HEK293 (cell line): ENCODE results near the gene MAP3K13.
A peak's percentile ranks its signal among the peaks of the same experiment; 100 is the strongest.

ENCODE experiments used
- CTCF ChIA-PET: fragments of 350-600 bp; formaldehyde crosslinking; extraction: SDS; loops from one replicate; lab custom pipeline; 2021; ENCODE audit warnings: antibody characterized with exemption; lab: Yijun Ruan, JAX
- POLR2A ChIA-PET: fragments of 300-600 bp; formaldehyde crosslinking; extraction: SDS; loops from one replicate; lab custom pipeline; 2020; ENCODE audit warnings: antibody characterized with exemption, inconsistent platforms; lab: Yijun Ruan, JAX
- H3K27ac ChIP-seq: fragments of 200-500 bp; sonication (Bioruptor generic); 2 replicates; pipeline ENCODE4 v1.5.1; 2014; ENCODE audit warnings: low read depth, low read length, control low read depth, inconsistent platforms; ENCODE audit errors: extremely low read depth
- H3K36me3 ChIP-seq, 2 experiments: fragments of 200-500 bp in 1 of 2; sonication (Bioruptor generic) in 1 of 2; 1 replicate in 1 of 2; 2 replicates in 1 of 2; pipeline ENCODE4 v1.5.1; 2014 to 2017; ENCODE audit warnings: inconsistent platforms in 2 of 2, low read length in 2 of 2; ENCODE audit not compliant: control insufficient read depth in 2 of 2, insufficient read depth in 1 of 2
- H3K4me1 ChIP-seq: fragments of 200-500 bp; sonication (Bioruptor generic); 2 replicates; pipeline ENCODE4 v1.5.1; 2014; ENCODE audit warnings: mild to moderate bottlenecking, low read length, inconsistent platforms; ENCODE audit not compliant: control insufficient read depth, insufficient read depth
- H3K4me3 ChIP-seq: 2 replicates; pipeline ENCODE4 v1.5.1; 2011; ENCODE audit warnings: low read depth, mild to moderate bottlenecking, control low read depth, low read length, moderate library complexity
- H3K9me3 ChIP-seq: fragments of 200-500 bp; sonication (Bioruptor generic); 2 replicates; pipeline ENCODE4 v1.5.1; 2014; ENCODE audit warnings: low read depth, low read length, inconsistent platforms; ENCODE audit not compliant: control insufficient read depth, insufficient read depth
- BCL11B ChIP-seq: fragments of 450-650 bp; formaldehyde crosslinking; IDR thresholded peaks from 2 replicates; pipeline ENCODE4 v1.5.1; 2016; ENCODE audit warnings: low read depth, missing biosample characterization, missing genetic modification characterization
- FEZF1 ChIP-seq: fragments of 450-650 bp; formaldehyde crosslinking; IDR thresholded peaks from 2 replicates; pipeline ENCODE4 v1.5.1; 2016; ENCODE audit warnings: missing biosample characterization, missing genetic modification characterization
- HOXC10 ChIP-seq: sonication (generic); formaldehyde crosslinking; IDR thresholded peaks from 2 replicates; pipeline ENCODE4 v1.8.1; 2023; ENCODE audit warnings: mild to moderate bottlenecking, missing genetic modification reagents
- IKZF3 ChIP-seq: fragments of 450-650 bp; IDR thresholded peaks from 2 replicates; pipeline ENCODE4 v1.5.0; 2018; ENCODE audit warnings: missing biosample characterization, mild to moderate bottlenecking, missing genetic modification characterization, moderate library complexity
- KLF17 ChIP-seq: fragments of 450-650 bp; formaldehyde crosslinking; IDR thresholded peaks from 2 replicates; pipeline ENCODE4 v1.5.1; 2016; ENCODE audit warnings: missing biosample characterization, missing genetic modification characterization
- REPIN1 ChIP-seq: fragments of 450-650 bp; formaldehyde crosslinking; IDR thresholded peaks from 2 replicates; pipeline ENCODE4 v1.5.1; 2017; ENCODE audit warnings: missing biosample characterization, missing genetic modification characterization, low read depth
- TSHZ1 ChIP-seq: fragments of 450-650 bp; formaldehyde crosslinking; IDR thresholded peaks from 2 replicates; pipeline ENCODE4 v1.5.1; 2016; ENCODE audit warnings: missing biosample characterization, missing genetic modification characterization, borderline replicate concordance
- ZBTB6 ChIP-seq: fragments of 450-650 bp; formaldehyde crosslinking; IDR thresholded peaks from 2 replicates; pipeline ENCODE4 v1.5.1; 2017; ENCODE audit warnings: missing biosample characterization, missing genetic modification characterization
- ZNF10 ChIP-seq: fragments of 450-650 bp; formaldehyde crosslinking; IDR thresholded peaks from 2 replicates; pipeline ENCODE4 v1.5.1; 2017; ENCODE audit warnings: missing biosample characterization, missing genetic modification characterization
- ZNF184 ChIP-seq: fragments of 450-650 bp; IDR thresholded peaks from 2 replicates; pipeline ENCODE4 v1.5.1; 2018; ENCODE audit warnings: missing biosample characterization, mild to moderate bottlenecking, missing genetic modification characterization
- ZNF302 ChIP-seq: fragments of 450-650 bp; formaldehyde crosslinking; IDR thresholded peaks from 2 replicates; pipeline ENCODE4 v1.5.1; 2016; ENCODE audit warnings: missing biosample characterization, missing genetic modification characterization, low read depth
- ZNF324 ChIP-seq: fragments of 450-650 bp; formaldehyde crosslinking; IDR thresholded peaks from 2 replicates; pipeline ENCODE4 v1.5.1; 2016; ENCODE audit warnings: missing biosample characterization, missing genetic modification characterization
- ZNF423 ChIP-seq: fragments of 450-650 bp; formaldehyde crosslinking; IDR thresholded peaks from 2 replicates; pipeline ENCODE4 v1.5.1; 2016; ENCODE audit warnings: missing biosample characterization, missing genetic modification characterization
- ZNF521 ChIP-seq: fragments of 450-650 bp; formaldehyde crosslinking; IDR thresholded peaks from 2 replicates; pipeline ENCODE4 v1.5.1; 2017; ENCODE audit warnings: missing biosample characterization, mild to moderate bottlenecking, missing genetic modification characterization
- ZNF561 ChIP-seq: fragments of 450-650 bp; IDR thresholded peaks from 2 replicates; pipeline ENCODE4 v1.5.1; 2018; ENCODE audit warnings: missing biosample characterization, missing genetic modification characterization, borderline replicate concordance
- ZNF624 ChIP-seq: fragments of 450-650 bp; formaldehyde crosslinking; IDR thresholded peaks from 2 replicates; pipeline ENCODE4 v1.5.1; 2017; ENCODE audit warnings: missing biosample characterization, missing genetic modification characterization
- ZSCAN4 ChIP-seq: fragments of 450-650 bp; formaldehyde crosslinking; IDR thresholded peaks from 2 replicates; pipeline ENCODE4 v1.5.1; 2017; ENCODE audit warnings: missing biosample characterization, missing genetic modification characterization

The MAP3K13 gene

GRCh38 chr3:185420762-185421161, 57.8 kb downstream of the MAP3K13 start:
- Histone ChIP-seq H3K36me3 (no peaks in the 10 kb centered on the region), H3K9me3 (no peaks in the 10 kb centered on the region), H3K27ac (no peak overlapping the region)
- POLR2A ChIA-PET: no interaction called here
- CTCF ChIA-PET: no interaction called here
- TF ChIP-seq IKZF3 (tag by site-specific recombination) (no peak), FEZF1 (peak; percentile 30; the same call in 1 of the 2 replicates)
- TF ChIP-seq, all 188 proteins: peak for 1
- Histone ChIP-seq H3K4me3 (no peak overlapping the region), H3K4me1 (no peaks in the 10 kb centered on the region)

- Histone ChIP-seq H3K36me3 (no peaks in the 10 kb centered on the region), H3K4me3 (no peak overlapping the region), H3K27ac (no peak overlapping the region), H3K4me1 (no peaks in the 10 kb centered on the region), H3K9me3 (no peaks in the 10 kb centered on the region)
- ChIA-PET POLR2A (no interaction called here), CTCF (no interaction called here)
- no peak for TF ChIP-seq ZNF10 (tag by site-specific recombination)
- TF ChIP-seq ZBTB6: no peak
- no peak for TF ChIP-seq TSHZ1
- no peak for TF ChIP-seq ZNF561 (tag by site-specific recombination)
- TF ChIP-seq ZNF324: no peak
- TF ChIP-seq ZNF184 (tag by site-specific recombination): no peak
- TF ChIP-seq ZNF423 (tag by site-specific recombination): no peak
- TF ChIP-seq HOXC10: no peak
- TF ChIP-seq ZNF302 (tag by site-specific recombination): no peak
- TF ChIP-seq ZNF624 (tag by site-specific recombination): no peak
- TF ChIP-seq REPIN1 (tag by site-specific recombination): no peak
- no peak for TF ChIP-seq BCL11B (tag by site-specific recombination)
- TF ChIP-seq KLF17 (tag by site-specific recombination): no peak
- no peak for TF ChIP-seq ZSCAN4
- no peak for TF ChIP-seq ZNF521 (tag by site-specific recombination)
These were observed 58.8 kb downstream of the MAP3K13 start for GRCh38 chr3:185421577-185422232.
